Testis (tissue), 2 donors: ENCODE measurements around the gene NRN1L.

Experiments used
- POLR2A ChIP-seq: fragments of 450-650 bp; IDR thresholded peaks from one replicate; pipeline ENCODE4 v1.6.1; 2017; ENCODE audit warnings: antibody characterized with exemption, mild to moderate bottlenecking, moderate library complexity
- TF ChIP-seq, protein P1 (sequence below), 3 experiments: fragments of 450-650 bp in 2 of 3; fragments of 200-600 bp in 1 of 3; sonication (generic) in 1 of 3; IDR thresholded peaks; one replicate each; pipeline ENCODE4 v1.5.1; 2016 to 2019; ENCODE audit warnings: antibody characterized with exemption in 3 of 3, mild to moderate bottlenecking in 2 of 3, moderate library complexity in 1 of 3

DNA sequence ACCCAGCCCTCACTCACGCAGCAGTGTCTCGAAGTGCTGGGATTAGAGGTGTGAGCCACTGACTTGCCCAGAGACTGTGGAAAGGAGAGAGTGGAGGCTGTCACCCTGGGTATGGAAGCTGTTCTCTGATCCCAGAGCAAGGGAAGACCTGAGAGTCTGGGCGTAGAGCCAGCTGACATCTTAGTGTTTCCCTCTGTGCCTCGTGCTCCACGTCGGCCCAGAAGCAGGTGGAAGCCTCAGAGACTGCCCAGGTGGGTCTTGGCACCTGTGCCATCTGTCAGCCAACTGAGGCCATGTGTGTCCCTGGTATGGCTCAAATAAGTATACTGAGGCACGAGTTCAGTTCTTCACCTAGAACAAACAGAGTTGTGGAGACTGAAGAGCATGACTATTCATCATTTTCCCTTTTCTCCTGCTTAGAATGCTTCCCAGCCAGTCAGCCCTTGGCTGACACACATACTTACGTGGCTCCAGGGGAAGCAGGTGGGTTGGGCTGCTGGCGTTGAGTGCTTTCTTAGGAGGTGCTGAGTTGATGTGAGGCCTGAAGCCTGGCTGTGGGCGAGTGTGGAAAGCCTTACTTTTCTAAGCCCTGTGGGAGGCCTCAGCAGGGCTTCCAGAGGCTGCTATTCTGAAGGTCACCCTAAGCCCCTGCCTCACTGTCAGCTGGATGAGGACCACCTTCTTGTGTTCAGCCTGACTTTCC, 38.9 kb downstream of the NRN1L start:
- TF ChIP-seq, protein P1, sequence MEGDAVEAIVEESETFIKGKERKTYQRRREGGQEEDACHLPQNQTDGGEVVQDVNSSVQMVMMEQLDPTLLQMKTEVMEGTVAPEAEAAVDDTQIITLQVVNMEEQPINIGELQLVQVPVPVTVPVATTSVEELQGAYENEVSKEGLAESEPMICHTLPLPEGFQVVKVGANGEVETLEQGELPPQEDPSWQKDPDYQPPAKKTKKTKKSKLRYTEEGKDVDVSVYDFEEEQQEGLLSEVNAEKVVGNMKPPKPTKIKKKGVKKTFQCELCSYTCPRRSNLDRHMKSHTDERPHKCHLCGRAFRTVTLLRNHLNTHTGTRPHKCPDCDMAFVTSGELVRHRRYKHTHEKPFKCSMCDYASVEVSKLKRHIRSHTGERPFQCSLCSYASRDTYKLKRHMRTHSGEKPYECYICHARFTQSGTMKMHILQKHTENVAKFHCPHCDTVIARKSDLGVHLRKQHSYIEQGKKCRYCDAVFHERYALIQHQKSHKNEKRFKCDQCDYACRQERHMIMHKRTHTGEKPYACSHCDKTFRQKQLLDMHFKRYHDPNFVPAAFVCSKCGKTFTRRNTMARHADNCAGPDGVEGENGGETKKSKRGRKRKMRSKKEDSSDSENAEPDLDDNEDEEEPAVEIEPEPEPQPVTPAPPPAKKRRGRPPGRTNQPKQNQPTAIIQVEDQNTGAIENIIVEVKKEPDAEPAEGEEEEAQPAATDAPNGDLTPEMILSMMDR (IDR thresholded peaks at IDR 0.05): no peak
- TF ChIP-seq POLR2A: no peak
